ENCODE data around the gene ZNF862. TPM values are rescaled to one million over a fixed set of nuclear protein-coding genes. Genes with fewer than 3 reads are reported as not detected.

The ZNF862 gene
- total RNA-seq, 4 donors from 2014 or later: 17.2 to 42.0 (median 29.4) TPM

- Histone ChIP-seq H3K4me1 (peaks cover 0 to 2% (median 0%) of the 10 kb centered on the region in 4 donors), H3K9me3 (no peaks in the 10 kb centered on the region), H3K27ac (no peak overlapping the region), H3K36me3 (peaks cover 0 to 91% (median 7%) of the 10 kb centered on the region in 3 donors), H3K27me3 (no peaks in the 10 kb centered on the region), H3K4me3 (no peak overlapping the region)
- TF ChIP-seq EP300 (IDR thresholded peaks at IDR 0.05): no peak
- peak in 3 of 5 experiments; percentile 25 to 51 (median 33) for TF ChIP-seq CTCF (IDR thresholded peaks at IDR 0.05)
- 73 to 75% methylated on average over 45 of the region's 45 CpGs for WGBS, 2 donors
- no peak for DNase-seq (ENCODE audit: low spot score in 2 of 2)
Observed at GRCh38 chr7:149860821-149861727, 22.9 kb downstream of the ZNF862 start.

GRCh38 chr7:149861728-149862045 is 23.5 kb downstream of the ZNF862 start:
- TF ChIP-seq POLR2A (IDR thresholded peaks at IDR 0.05) (no peak), EP300 (IDR thresholded peaks at IDR 0.05) (no peak), CTCF (IDR thresholded peaks at IDR 0.05) (no peak)
- Histone ChIP-seq H3K27me3 (no peaks in the 10 kb centered on the region), H3K27ac (no peak overlapping the region), H3K36me3 (peaks cover 0 to 91% (median 7%) of the 10 kb centered on the region in 3 donors), H3K4me1 (no peaks in the 10 kb centered on the region), H3K9me3 (no peaks in the 10 kb centered on the region), H3K4me3 (no peak overlapping the region)
- WGBS, 2 donors: 95% methylated on average over 16 of the region's 16 CpGs
- DNase-seq (ENCODE audit: low spot score in 2 of 2): no peak

- no peak for DNase-seq (ENCODE audit: low spot score in 2 of 2)
Observed at GRCh38 chr7:149862156-149862555, 24.0 kb downstream of the ZNF862 start.

GRCh38 chr7:149863500-149863899 is 25.3 kb downstream of the ZNF862 start:
- Histone ChIP-seq H3K27ac (no peak overlapping the region), H3K4me3 (no peak overlapping the region), H3K9me3 (no peaks in the 10 kb centered on the region), H3K4me1 (no peaks in the 10 kb centered on the region), H3K36me3 (peaks cover 0 to 98% (median 7%) of the 10 kb centered on the region in 3 donors), H3K27me3 (no peaks in the 10 kb centered on the region)
- TF ChIP-seq CTCF (IDR thresholded peaks at IDR 0.05) (no peak), EP300 (IDR thresholded peaks at IDR 0.05) (no peak), POLR2A (IDR thresholded peaks at IDR 0.05) (no peak)
- WGBS, 2 donors: 89 to 98% methylated on average over 4 of the region's 4 CpGs
- DNase-seq (ENCODE audit: low spot score in 2 of 2): no peak

More at GRCh38 chr7:149862156-149862555, 24.0 kb downstream of the ZNF862 start:
- Histone ChIP-seq H3K9me3 (no peaks in the 10 kb centered on the region), H3K4me1 (no peaks in the 10 kb centered on the region), H3K36me3 (peaks cover 0 to 94% (median 7%) of the 10 kb centered on the region in 3 donors), H3K4me3 (no peak overlapping the region), H3K27ac (no peak overlapping the region), H3K27me3 (no peaks in the 10 kb centered on the region)
- 86 to 93% methylated on average over 16 to 18 of the region's 18 CpGs for WGBS, 2 donors
- TF ChIP-seq EP300 (IDR thresholded peaks at IDR 0.05): no peak
- TF ChIP-seq CTCF (IDR thresholded peaks at IDR 0.05): no peak
- no peak for TF ChIP-seq POLR2A (IDR thresholded peaks at IDR 0.05)

- peaks cover 0 to 100% (median 7%) of the 10 kb centered on the region in 3 donors for H3K36me3 ChIP-seq
- no peaks in the 10 kb centered on the region for H3K4me1 ChIP-seq
- TF ChIP-seq EP300 (IDR thresholded peaks at IDR 0.05) (no peak), CTCF (IDR thresholded peaks at IDR 0.05) (no peak), POLR2A (IDR thresholded peaks at IDR 0.05) (no peak)
- 82 to 90% methylated on average over 4 to 7 of the region's 8 CpGs for WGBS, 2 donors
- no peak overlapping the region for H3K27ac ChIP-seq
- DNase-seq (ENCODE audit: low spot score in 2 of 2): no peak
- H3K9me3 ChIP-seq: no peaks in the 10 kb centered on the region
- H3K27me3 ChIP-seq: no peaks in the 10 kb centered on the region
- no peak overlapping the region for H3K4me3 ChIP-seq
Observed at GRCh38 chr7:149864023-149864422, 25.8 kb downstream of the ZNF862 start.
